ENCODE results near the gene MYL12A.
"Not testable (repeated sequence)": the region's sequence is repeated elsewhere in the genome, so short reads cannot be mapped to it uniquely, and the experiment has no call there.

Gene MYL12A

DNA sequence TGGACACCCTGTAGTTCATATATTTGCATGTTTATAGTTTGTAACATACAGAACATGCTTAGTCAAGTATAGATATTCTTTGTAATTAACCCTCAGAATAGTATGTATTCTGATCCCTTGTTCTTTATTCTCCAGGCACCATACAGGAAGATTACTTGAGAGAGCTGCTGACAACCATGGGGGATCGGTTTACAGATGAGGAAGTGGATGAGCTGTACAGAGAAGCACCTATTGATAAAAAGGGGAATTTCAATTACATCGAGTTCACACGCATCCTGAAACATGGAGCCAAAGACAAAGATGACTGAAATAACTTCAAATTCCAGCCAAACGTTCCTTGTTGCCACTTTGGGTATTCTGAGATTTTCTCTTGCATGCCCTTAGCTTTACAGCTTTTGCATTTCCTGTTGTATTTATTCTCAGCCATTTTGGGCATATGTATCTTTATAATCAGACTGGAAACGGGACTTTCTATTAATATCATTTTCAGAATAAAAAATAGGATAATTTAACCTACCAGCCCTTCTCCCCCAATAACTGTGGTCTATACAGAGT is 8.1 kb downstream of the MYL12A start:
- no peak for DNase-seq (ENCODE audit: low read depth)

DNA sequence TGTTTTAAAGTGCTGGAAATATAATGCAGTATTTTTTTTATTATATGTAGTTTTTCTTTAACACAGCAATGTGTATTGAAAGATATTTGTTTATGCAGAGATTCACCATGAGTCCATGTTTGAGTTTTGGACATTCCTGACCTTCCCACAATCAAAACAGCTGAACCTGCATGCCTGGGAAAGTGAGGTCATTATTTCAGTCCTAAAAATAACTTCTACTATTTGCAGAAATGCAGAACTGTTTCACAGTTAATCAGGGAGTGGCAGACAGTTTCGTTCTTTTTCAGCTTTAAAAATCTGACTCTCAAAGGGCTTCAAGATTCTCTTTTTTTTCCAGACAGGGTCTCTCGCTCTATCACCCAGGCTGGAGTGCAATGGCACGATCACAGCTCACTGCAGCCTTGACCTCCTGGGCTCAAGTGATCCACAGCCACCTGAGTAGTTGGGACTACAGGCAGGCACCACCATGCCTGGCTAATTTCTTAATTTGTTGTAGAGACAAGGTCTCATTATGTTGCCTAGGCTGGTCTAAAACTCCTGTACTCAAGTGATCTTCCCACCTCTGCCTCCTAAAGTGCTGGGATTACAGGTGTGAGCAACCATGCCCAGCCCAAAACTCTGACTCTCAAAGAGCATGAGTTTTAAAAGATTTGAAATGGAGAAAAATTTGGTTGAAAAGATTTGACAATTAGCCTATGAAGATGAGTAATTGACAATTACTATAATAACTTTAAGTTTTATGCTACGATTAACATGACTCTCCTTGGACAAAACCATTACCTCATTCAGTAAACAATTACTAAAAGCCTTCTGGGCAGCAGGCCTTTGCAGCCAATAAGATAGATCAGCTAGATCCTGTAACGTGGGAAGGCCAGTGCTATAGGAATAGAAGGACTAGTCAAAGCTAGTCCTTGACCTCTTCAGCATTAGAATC is 9.4 kb downstream of the MYL12A start:
- DNase-seq (ENCODE audit: low read depth), result no peak

DNA sequence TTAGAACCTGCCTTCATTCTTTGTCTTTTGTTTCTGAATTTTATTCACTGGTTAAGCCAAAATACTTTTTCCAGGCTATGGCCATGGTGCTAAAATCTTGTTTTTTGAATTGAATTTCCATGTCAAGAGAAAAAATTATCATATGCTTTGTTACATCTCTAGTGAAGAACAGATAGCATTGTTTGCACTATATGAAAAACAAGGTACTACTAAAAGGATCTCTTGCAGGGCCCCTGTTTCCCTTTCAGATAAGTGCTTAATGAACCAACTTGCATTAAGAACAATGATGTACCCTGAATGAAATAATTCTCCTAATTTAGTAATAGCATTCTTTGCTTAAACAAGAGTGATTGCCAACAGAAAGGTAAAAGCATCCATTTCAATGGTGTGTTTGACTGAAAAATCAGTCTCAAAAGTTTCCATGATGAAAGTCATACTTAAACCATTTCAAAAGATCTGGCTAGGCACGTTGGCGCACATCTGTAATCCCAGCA is 10.1 kb downstream of the MYL12A start:
- no peak for DNase-seq (ENCODE audit: low read depth)

DNA sequence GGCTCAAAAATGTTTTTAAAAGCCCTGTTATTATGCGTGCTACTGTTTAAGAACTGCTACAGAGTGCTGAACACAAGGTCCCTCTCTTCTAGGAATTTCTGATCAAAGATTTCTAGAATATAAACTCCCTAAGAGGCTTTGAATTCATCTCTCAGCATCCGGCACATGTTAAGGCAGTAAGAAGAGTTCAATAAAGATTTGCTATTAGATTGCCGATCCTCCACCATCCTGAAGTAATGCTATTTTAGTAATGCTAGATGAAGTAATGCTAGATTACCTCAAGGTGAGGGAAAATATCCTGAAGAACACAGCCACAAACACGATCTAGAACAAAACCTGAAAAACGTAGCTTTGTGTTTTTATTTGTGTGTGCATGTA is 13.4 kb downstream of the MYL12A start:
- no peak for DNase-seq (ENCODE audit: low read depth)

DNA sequence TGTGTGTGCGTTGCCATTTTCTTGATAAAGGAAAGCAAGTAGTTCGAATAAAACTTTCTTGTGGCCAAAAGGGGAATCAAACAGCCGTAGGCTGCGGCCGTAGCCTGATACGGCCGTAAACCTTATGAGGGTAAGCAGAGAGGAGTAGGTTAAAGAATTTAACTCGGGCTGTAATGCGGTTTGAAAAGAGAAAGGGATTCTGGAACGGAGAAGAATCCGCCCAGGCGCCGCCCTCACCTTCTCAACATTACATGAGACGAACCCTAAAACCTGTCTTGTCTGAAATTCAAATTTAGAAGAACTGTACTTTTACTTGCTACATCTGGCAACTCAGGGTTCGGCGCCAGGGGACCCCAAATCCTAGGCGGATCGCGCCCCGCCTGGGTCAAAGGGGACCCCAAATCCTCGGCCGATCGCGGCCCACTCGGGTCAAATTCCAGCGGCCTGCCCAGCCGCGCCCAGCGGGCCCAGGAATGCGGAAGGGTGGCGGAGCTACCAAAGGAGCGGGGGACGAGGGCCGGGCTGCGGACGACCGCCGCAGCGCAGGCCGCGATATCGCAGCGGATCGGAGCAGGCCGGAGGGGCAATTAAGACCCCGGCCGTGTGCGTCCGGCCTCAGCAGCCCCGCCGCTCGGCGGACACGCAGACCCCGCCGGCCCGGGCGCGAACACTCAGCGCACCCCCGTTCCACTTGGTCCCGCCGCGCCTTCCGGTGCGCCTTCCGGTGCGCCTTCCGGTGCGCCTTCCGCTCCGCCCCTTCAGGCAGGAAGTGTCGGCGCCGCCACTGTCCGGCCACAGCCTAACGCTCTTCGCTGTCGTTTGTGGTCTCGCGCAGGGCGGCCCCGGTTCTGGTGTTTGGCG is 14.0 kb downstream of the MYL12A start, which contains the start of gene MYL12B:
Gene MYL12B, plus strand, starts transcription at position 761 of the 861 bp plus-strand sequence. CDS start 10,766 bp downstream, outside the sequence.
- DNase-seq (ENCODE audit: low read depth), result peak; percentile 73

DNA sequence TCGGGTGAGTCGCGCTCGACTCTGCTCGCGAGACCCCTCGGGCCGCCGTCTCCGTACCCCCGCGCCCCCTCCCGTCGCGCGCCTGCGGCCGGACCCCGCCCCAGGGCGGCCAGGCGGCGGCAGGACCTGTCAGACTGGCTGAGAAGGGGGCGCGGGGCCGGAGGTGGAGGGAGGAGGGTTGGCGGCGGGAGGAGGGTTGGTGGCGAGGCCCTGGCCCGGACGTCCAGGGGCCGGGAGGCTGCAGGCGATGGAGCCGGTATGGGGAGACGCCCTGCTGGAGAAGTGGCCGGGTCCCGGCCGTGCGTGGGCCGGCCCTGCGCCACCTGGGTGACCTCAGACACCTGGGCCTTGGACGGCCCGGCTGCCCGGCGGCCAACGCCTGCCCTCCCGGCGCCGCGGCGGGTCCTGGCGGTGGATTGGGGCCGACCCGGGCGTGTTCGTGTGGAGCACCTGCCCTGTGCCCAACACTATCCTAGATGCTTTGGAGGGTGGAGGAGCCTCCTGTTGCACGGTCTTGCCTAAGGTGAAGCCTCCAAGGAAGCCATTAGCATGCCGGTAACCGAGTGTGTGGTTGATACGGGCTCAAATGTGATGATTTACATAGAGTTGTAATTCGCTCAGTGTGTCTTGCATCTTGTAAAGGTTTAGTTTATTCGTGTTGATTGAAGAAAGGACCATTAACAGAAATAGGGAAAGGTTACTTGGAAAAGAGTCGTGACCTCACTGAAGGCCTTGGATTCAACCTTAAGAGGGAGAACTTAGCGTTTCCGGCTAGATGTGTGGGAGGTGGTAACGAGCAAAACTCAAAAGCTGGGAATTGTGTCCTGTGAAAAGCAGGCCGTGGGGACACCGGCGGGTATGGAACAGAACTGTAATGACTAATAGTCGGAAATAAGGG is 14.9 kb downstream of the MYL12A start:
- peak; percentile 16 for DNase-seq (ENCODE audit: low read depth)

DNA sequence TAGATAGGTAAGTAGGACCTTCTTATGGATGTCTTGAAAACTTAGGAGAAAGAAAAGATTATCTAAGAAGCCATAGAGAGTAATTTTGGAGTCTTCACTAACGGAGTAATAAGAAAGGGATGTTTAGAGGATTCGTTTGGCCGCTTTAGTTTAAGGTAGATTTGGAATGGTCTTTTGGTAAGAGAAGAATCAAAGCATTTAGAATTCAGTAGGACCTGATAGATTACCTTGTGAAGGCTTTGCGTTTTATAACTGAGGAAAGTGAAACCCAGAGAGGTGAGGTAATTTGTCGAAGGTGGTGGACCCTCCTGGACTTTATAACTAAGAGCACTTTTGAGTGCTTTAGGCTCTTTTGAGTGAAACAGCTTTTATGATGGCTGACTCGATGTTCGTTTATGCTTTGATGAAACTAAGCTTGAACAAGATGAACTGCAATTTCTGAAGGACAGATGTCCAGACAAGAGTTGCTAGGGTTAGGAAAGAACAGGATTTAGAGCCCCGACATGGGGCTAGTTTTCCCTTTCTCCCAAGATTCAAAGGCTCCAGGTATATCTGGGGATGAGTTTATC is 15.6 kb downstream of the MYL12A start:
- no peak for DNase-seq (ENCODE audit: low read depth)

DNA sequence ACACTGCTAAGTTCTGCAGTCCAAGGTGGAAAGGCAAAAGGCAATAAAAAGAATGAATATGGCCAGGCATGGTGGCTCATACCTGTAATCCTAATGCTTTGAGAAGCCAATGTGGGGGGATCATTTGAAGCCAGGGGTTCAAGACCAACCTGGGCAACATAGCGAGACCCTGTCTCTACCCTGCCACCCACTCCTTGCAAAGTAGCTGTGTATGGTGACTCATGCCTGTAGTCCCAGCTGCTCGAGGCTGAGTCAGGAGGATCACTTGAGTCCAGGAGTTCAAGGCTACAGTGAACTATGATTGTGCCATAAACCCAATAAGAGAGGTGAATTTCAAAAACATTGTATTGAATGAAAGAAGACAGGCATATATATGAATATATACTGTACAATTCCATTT is 16.8 kb downstream of the MYL12A start:
- no peak for DNase-seq (ENCODE audit: low read depth)

DNA sequence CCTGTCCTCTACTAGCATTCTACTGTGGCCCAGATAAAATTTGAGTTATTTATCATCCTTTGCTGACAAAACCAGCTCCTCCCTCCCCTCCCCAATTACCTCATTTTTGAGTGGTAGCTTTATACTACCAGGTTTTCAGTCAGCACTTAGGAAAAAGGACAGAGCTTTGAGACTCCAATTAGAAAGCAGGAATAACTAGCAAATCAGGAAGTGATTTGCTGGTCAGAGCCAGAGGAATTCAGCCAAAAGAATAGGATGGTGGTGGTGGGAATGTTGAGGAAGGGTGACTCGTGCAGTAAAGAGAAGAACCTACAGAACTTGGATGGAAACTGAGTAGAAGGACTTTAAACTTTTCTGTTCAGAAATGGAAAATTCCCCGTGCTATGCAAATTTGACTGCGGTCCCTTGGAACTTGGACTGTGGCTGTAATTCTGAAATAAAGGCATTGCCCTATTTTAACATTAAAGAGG is 18.0 kb downstream of the MYL12A start:
- DNase-seq (ENCODE audit: low read depth), result no peak

DNA sequence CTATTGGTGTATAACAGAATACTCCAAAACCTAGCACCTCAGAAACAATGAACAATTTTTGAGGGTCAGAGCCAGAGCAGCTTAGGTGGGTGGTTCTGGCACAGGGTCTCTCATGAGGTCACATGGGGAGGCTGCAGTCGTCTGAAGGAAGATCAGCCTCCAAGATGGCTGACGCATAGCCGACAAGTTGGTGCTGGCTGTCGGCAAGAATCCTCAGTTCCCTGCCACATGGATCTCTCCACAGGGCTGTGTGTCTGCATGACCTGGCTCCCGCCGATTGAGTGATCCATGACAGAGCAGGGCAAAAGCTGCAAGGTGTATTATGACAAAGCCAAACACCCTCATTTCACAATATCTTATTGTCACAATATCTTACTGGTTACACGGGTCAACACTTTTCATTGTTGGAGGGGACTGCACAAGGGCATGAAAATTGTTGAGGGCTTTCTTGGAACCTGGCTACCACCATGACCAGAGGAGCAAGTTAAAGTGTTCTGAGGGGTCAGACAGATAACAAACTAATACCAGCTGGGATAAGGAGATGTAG is 18.5 kb downstream of the MYL12A start:
- no peak for DNase-seq (ENCODE audit: low read depth)

DNA sequence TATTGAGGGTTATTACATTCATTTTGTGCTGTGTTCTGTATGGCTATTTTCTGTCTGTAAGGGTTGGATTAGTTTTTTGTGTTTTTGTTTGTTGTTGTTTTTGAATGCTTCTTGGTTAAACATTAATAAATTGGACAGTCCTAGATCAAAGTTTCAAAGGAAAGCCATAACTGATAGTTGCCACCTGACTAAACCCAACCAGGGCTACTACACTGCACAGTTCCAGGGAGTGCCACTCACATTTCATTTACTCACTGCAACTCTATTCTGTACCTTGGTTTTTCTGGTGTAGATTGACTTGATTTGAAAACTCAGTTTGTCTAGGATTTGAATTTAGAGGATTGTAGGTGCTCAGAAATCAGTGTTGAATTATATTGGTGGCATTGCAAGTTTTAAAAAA is 20.7 kb downstream of the MYL12A start:
- DNase-seq (ENCODE audit: low read depth), result no peak

DNA sequence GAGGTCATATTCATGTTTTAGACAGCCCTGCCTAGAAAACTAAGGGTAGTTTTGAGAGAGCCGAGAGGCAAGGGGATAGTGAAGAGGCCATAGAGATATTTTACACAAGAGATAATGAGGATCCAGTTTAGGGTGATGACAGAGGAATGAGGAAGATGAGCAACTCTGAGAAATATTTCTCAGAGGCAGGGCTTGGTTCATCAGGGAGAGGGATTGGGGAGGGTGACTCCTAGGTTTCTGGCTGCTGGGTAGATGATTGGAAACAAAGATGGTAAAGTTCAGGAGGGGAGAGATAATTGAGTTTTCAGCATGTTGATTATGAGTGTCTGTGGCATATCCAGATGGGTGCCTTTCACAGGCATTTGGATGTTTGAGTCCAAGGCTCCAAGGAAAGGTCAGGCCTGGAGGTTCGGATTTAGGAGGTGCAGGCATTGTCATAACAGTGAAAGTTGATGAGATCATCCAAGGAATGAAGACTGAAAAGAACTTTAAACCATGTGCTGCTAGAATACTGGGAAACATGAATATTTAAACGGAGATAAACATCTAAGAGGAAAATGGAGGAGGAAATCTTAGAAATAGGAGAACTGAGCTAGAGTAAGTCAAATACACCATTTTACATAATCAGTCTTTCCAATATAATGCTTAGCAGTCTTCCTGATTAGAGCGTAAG is 21.8 kb downstream of the MYL12A start:
- no peak for DNase-seq (ENCODE audit: low read depth)

DNA sequence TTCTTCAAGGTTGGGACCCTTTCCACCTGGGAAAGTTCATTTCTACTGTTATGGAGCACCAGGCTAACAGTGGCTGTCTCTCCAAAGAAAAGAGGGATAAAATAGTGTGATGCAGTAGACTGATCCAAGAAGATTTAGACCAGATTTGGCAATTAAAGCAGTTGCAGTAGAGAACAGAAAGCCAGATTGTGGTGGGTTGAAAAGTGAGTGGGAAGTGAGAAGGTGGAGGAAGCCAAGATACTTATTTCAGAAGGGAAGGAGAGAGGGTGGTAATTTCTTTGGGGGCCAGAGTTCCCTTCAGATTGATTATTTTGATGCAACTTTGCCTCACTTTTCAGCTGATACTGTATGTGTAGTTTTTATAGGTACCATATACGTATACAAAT is 22.3 kb downstream of the MYL12A start:
- no peak for DNase-seq (ENCODE audit: low read depth)

DNA sequence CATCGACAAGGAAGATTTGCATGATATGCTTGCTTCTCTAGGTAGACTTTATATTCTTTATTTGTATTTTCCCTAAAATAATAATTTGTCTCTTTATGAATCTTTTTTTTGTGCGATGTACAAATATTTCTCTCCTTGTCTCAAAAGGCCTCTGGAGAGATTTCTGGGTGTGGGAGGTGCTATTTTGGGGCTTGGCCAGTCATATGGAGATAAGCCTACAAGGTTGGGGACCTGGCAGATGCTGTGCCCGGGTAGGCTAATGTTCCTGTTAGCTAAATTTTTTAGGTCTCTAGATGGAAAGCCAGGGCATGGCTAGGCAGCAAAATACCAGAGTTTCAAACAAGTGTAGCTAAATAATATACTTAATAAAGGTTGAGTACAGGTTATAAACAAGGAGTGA is 25.4 kb downstream of the MYL12A start:
- no peak for DNase-seq (ENCODE audit: low read depth)

DNA sequence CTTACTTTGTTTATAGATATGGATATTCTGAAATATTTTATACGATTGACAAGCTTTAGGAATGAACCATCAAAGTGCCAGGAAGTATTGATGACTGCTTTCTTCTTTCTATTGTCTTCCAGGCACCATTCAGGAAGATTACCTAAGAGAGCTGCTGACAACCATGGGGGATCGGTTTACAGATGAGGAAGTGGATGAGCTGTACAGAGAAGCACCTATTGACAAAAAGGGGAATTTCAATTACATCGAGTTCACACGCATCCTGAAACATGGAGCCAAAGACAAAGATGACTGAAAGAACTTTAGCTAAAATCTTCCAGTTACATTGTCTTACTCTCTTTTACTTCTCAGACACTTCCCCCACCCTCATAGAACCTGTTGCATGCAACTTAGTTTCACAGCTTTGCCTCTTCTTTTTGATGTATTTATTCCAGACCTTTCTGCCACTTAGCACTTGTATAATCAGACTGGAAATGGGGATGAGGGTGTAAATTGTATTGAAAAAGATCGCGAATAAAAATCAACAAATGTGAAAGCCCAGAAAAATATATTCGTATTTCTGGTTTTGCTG is 30.1 kb downstream of the MYL12A start:
- DNase-seq (ENCODE audit: low read depth), result not testable (repeated sequence)

DNA sequence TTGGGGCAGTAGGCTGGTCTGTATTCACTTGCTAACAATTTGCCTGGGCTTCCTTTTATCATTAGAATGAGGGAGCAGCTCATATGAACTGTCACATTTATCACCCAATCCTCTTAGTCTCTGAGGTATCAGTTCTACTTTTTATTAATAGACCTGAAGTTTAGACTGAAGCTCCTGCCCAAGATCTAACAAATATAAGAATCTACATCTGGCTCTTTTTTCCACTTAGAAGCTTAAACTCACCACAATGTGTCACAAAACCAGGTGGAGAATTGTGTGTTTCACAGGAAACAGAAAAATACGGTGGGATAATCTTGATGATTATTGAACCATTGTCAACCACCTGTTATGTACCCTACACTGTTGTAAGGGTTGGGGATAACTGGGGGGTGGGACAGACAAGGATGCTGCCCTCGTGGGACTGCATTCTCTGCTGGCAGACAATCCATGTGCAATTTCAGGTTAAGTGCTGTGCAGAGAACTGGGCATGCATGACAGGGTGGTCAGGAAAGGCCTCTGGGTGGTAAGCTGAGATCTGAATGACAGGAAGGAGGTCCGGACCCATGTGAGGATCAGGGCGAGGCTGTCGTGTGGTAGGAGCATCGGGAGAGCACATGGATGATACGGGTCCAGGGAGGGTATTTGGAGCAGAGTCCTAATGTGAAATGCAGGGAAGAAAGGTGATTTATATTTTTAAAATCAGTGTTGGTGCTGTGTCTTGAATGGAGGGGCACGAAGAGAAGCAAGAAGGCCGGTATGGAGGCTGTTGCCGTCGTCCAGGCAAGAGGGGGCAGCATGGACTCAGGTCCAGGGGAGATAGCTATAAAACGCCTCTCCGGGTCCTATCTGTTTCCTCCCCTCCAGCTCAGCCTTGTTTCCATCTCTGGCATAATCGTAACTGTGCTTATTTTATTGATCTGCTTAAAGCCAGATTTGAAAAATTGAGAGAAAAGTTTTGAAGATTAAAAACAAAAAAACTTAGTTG is 31.9 kb downstream of the MYL12A start:
- DNase-seq (ENCODE audit: low read depth), result no peak

DNA sequence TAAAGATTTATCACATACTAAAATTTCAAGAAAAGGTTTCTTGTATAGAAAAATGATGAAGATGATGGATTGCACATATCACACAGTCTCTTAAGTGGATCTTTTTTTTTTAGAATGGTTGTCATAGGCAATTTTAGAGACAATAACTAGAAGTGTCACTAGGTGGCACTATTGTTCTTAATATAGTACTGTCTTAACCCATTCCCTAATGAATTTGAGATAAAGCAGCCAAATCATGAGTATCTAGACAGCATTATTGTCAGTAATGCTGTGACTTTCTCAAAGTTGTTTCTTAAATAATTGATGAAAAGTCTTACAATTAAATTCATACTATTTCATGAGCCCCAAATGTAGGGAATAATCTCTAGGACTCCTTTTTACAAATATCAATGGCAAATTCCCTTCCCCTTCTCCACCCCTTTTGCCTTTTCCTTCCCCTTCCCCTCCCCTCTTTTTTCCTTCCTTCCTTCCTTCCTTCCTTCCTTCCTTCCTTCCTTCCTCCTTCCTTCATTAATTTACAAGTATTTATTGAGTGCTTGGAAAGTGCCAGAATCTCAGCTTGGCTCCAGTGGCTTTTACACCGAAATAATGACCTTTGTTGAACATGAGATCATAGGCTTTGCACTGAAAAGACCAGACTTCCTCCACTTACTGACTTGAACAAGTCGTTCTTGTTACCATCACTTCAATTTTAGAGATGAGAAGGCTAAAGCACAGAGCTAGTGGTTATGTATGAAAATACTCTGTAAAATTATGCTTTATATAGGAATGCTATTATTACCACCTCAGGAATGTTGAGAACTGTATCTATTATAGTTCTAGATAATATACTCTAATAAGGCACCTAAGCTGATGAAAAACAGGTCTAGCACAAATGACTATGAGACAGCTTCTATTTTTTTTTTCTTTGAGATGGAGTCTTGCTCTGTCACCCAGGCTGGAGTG is 34.1 kb downstream of the MYL12A start:
- no peak for DNase-seq (ENCODE audit: low read depth)
